Endothelial cell (in vitro differentiated cells): Measurements from ENCODE around the gene LRPPRC. TPM values are rescaled to one million over a fixed set of nuclear protein-coding genes. Genes with fewer than 3 reads are reported as not detected.

Experiments used
- DNase-seq: peaks from one replicate; pipeline ENCODE4 v3.0.0; 2021; ENCODE audit warnings: low spot score
- H3K27ac Mint-ChIP-seq: one replicate; pipeline ENCODE4 v1.8.0; 2021; ENCODE audit warnings: mixed read lengths, inconsistent platforms; ENCODE audit not compliant: unreplicated experiment
- H3K27me3 Mint-ChIP-seq: one replicate; pipeline ENCODE4 v1.8.0; 2021; ENCODE audit warnings: mild to moderate bottlenecking, moderate library complexity, mixed read lengths, inconsistent platforms; ENCODE audit not compliant: unreplicated experiment
- H3K36me3 Mint-ChIP-seq: one replicate; pipeline ENCODE4 v1.8.0; 2021; ENCODE audit warnings: mild to moderate bottlenecking, low read depth, mixed read lengths, inconsistent platforms; ENCODE audit not compliant: unreplicated experiment
- H3K4me1 Mint-ChIP-seq: one replicate; pipeline ENCODE4 v1.8.0; 2021; ENCODE audit warnings: mild to moderate bottlenecking, mixed read lengths, inconsistent platforms; ENCODE audit not compliant: unreplicated experiment
- H3K4me3 Mint-ChIP-seq: one replicate; pipeline ENCODE4 v1.8.0; 2021; ENCODE audit warnings: mild to moderate bottlenecking, mixed read lengths, inconsistent platforms; ENCODE audit not compliant: unreplicated experiment
- H3K9me3 Mint-ChIP-seq: one replicate; pipeline ENCODE4 v1.8.0; 2021; ENCODE audit warnings: mixed read lengths, inconsistent platforms; ENCODE audit not compliant: unreplicated experiment
- CTCF ChIP-seq: fragments of 200-600 bp; sonication (generic); IDR thresholded peaks from one replicate; pipeline ENCODE4 v1.5.0; 2021; ENCODE audit warnings: antibody characterized with exemption; ENCODE audit not compliant: unreplicated experiment
- total RNA-seq: library from RNA; stranded (reverse); fragmentation: NEBNext Ultra II Directional; extraction: Animal tissue kit (Norgen Biotek cat#: 25700); gene quantifications from one replicate; pipeline ENCODE4 v1.2.1, GENCODE V29; 2021; ENCODE audit not compliant: unreplicated experiment

The LRPPRC gene
- total RNA-seq, 1 donor from 2014 or later, result 85.8 TPM

GRCh38 chr2:43984533-43984932 lies 11.3 kb downstream of the LRPPRC start:
- Mint-ChIP-seq H3K27me3 (no peaks in the 10 kb centered on the region), H3K4me3 (no peak overlapping the region), H3K27ac (no peak overlapping the region), H3K36me3 (no peaks in the 10 kb centered on the region), H3K4me1 (no peaks in the 10 kb centered on the region), H3K9me3 (no peaks in the 10 kb centered on the region)
- DNase-seq, result no peak
- no peak for TF ChIP-seq CTCF

- H3K27me3 Mint-ChIP-seq, result no peaks in the 10 kb centered on the region
- no peaks in the 10 kb centered on the region for H3K9me3 Mint-ChIP-seq
- no peak overlapping the region for H3K27ac Mint-ChIP-seq
- no peaks in the 10 kb centered on the region for H3K36me3 Mint-ChIP-seq
- no peak overlapping the region for H3K4me3 Mint-ChIP-seq
- no peak for TF ChIP-seq CTCF
- DNase-seq, result no peak
- H3K4me1 Mint-ChIP-seq, result no peaks in the 10 kb centered on the region
These were observed 14.9 kb downstream of the LRPPRC start for GRCh38 chr2:43980902-43981301.

GRCh38 chr2:43977677-43978375 lies 18.0 kb downstream of the LRPPRC start:
- H3K36me3 Mint-ChIP-seq, result peaks cover 8% of the 10 kb centered on the region

GRCh38 chr2:43960921-43961320 lies 34.9 kb downstream of the LRPPRC start:
- no peaks in the 10 kb centered on the region for H3K27me3 Mint-ChIP-seq
- H3K27ac Mint-ChIP-seq, result no peak overlapping the region
- H3K36me3 Mint-ChIP-seq, result peaks cover 6% of the 10 kb centered on the region
- no peak for TF ChIP-seq CTCF
- no peaks in the 10 kb centered on the region for H3K4me1 Mint-ChIP-seq
- H3K4me3 Mint-ChIP-seq, result no peak overlapping the region
- H3K9me3 Mint-ChIP-seq, result no peaks in the 10 kb centered on the region
- no peak for DNase-seq

More at GRCh38 chr2:43977677-43978375, 18.0 kb downstream of the LRPPRC start:
- Mint-ChIP-seq H3K4me3 (no peak overlapping the region), H3K9me3 (no peaks in the 10 kb centered on the region), H3K27me3 (no peaks in the 10 kb centered on the region), H3K27ac (no peak overlapping the region), H3K4me1 (peaks cover 3% of the 10 kb centered on the region)
- DNase-seq, result no peak
- no peak for TF ChIP-seq CTCF

- no peak overlapping the region for H3K27ac Mint-ChIP-seq
- H3K4me3 Mint-ChIP-seq, result no peak overlapping the region
- no peak for DNase-seq
- peaks cover 9% of the 10 kb centered on the region for H3K36me3 Mint-ChIP-seq
- no peaks in the 10 kb centered on the region for H3K27me3 Mint-ChIP-seq
- no peak for TF ChIP-seq CTCF
- H3K9me3 Mint-ChIP-seq, result no peaks in the 10 kb centered on the region
- no peaks in the 10 kb centered on the region for H3K4me1 Mint-ChIP-seq
These were observed 37.2 kb downstream of the LRPPRC start for GRCh38 chr2:43958397-43959275.
